HepG2 (cell line): ENCODE data around the gene RAET1E. TPM values are rescaled to one million over a fixed set of nuclear protein-coding genes. Genes with fewer than 3 reads are reported as not detected.

ENCODE experiments used
- EP300 ChIP-seq, 3 experiments: sonication (generic) in 1 of 3; formaldehyde crosslinking in 1 of 3; IDR thresholded peaks; 2 replicates each; pipeline versions ENCODE4 v1.5.1 to v1.6.1; 2011 to 2020; ENCODE audit warnings: low read depth in 2 of 3, low read length in 2 of 3, borderline replicate concordance in 1 of 3, improper control_type of control experiment in 1 of 3, mild to moderate bottlenecking in 1 of 3, missing genetic modification reagents in 1 of 3, moderate library complexity in 1 of 3
- HNRNPUL1 ChIP-seq: fragments of 200-400 bp; formaldehyde crosslinking; IDR thresholded peaks from 2 replicates; pipeline ENCODE4 v1.6.1; 2017; ENCODE audit warnings: low read depth, mild to moderate bottlenecking, low read length, moderate library complexity
- MBD4 ChIP-seq: IDR thresholded peaks from 2 replicates; pipeline ENCODE4 v1.6.1; 2012; ENCODE audit warnings: low read length, inconsistent platforms, borderline replicate concordance
- NFE2L2 ChIP-seq: fragments of 150-350 bp; IDR thresholded peaks from 2 replicates; pipeline ENCODE4 v1.6.1; 2014; ENCODE audit warnings: low read length
- NFYB ChIP-seq: sonication (generic); formaldehyde crosslinking; IDR thresholded peaks from 2 replicates; pipeline ENCODE4 v1.4.0; 2020; ENCODE audit warnings: missing genetic modification reagents
- RCOR2 ChIP-seq: IDR thresholded peaks from 2 replicates; pipeline ENCODE4 v1.6.1; 2016; ENCODE audit warnings: missing biosample characterization, missing genetic modification reagents
- ZBTB4 ChIP-seq: sonication (generic); formaldehyde crosslinking; IDR thresholded peaks from 2 replicates; pipeline ENCODE4 v1.4.0; 2020; ENCODE audit warnings: missing genetic modification reagents, mild to moderate bottlenecking, borderline replicate concordance
- ZNF224 ChIP-seq: sonication (generic); formaldehyde crosslinking; IDR thresholded peaks from 2 replicates; pipeline ENCODE4 v1.5.0; 2020; ENCODE audit warnings: mild to moderate bottlenecking, missing genetic modification reagents
- ZNF282 ChIP-seq: fragments of 450-650 bp; IDR thresholded peaks from 2 replicates; pipeline ENCODE4 v1.6.1; 2018; ENCODE audit not compliant: partially characterized antibody
- ZNF484 ChIP-seq: sonication (generic); formaldehyde crosslinking; IDR thresholded peaks from 2 replicates; pipeline ENCODE4 v1.5.1; 2020; ENCODE audit warnings: mild to moderate bottlenecking, low read depth, missing genetic modification reagents, borderline replicate concordance
- ZNF503 ChIP-seq: sonication (generic); formaldehyde crosslinking; IDR thresholded peaks from 2 replicates; pipeline ENCODE4 v1.4.0; 2020; ENCODE audit warnings: missing genetic modification reagents
- ZNF549 ChIP-seq: sonication (generic); formaldehyde crosslinking; IDR thresholded peaks from 2 replicates; pipeline ENCODE4 v1.5.0; 2020; ENCODE audit warnings: missing genetic modification reagents
- ZNF674 ChIP-seq: sonication (generic); formaldehyde crosslinking; IDR thresholded peaks from 2 replicates; pipeline ENCODE4 v1.5.0; 2020; ENCODE audit warnings: low read depth, mild to moderate bottlenecking, missing genetic modification reagents
- ZNF737 ChIP-seq: sonication (generic); formaldehyde crosslinking; IDR thresholded peaks from 2 replicates; pipeline ENCODE4 v1.5.0; 2020; ENCODE audit warnings: missing genetic modification reagents, mild to moderate bottlenecking, borderline replicate concordance
- ZSCAN12 ChIP-seq: sonication (generic); formaldehyde crosslinking; IDR thresholded peaks from 2 replicates; pipeline ENCODE4 v1.9.0; 2021; ENCODE audit warnings: mild to moderate bottlenecking, missing genetic modification reagents
- polyA plus RNA-seq, 8 experiments: library from polyadenylated mRNA; depleted of rRNA in 3 of 8; stranded (reverse) in 7 of 8; unstranded in 1 of 8; fragments of >200 nt; fragmentation: Illumina TruSeq in 4 of 8; extraction: Trizol in 4 of 8; gene quantifications; 2 replicates each; pipeline versions ENCODE4 v1.2.1 to v1.2.3, GENCODE V29; 2011 to 2016; ENCODE audit warnings: low read depth in 4 of 8, missing spikeins in 1 of 8, mixed read lengths in 1 of 8; ENCODE audit not compliant: insufficient read depth in 1 of 8
- total RNA-seq, 5 experiments: library from RNA; depleted of rRNA; stranded (reverse); fragments of >200 nt; fragmentation: Illumina TruSeq; extraction: Trizol; gene quantifications; 2 replicates each; pipeline ENCODE4 v1.2.3, GENCODE V29; 2016; ENCODE audit warnings: low read depth in 1 of 5
- TF ChIP-seq, protein P1 (sequence below): sonication (generic); formaldehyde crosslinking; IDR thresholded peaks from 2 replicates; pipeline ENCODE4 v1.4.0; 2020; ENCODE audit warnings: missing genetic modification reagents
- TF ChIP-seq, protein P2 (sequence below): sonication (generic); formaldehyde crosslinking; IDR thresholded peaks from 2 replicates; pipeline ENCODE4 v1.8.0; 2022; ENCODE audit warnings: mild to moderate bottlenecking, missing genetic modification reagents, borderline replicate concordance
- TF ChIP-seq, protein P3 (sequence below): sonication (generic); formaldehyde crosslinking; conservative IDR thresholded peaks from 2 replicates; pipeline ENCODE4 v1.4.0; 2020; ENCODE audit warnings: missing genetic modification reagents

Gene RAET1E
- total and polyA plus RNA-seq, 2 of the 13 experiments (the other 11 are each of a cell fraction or from before 2014, with no cell fraction given): not detected

DNA sequence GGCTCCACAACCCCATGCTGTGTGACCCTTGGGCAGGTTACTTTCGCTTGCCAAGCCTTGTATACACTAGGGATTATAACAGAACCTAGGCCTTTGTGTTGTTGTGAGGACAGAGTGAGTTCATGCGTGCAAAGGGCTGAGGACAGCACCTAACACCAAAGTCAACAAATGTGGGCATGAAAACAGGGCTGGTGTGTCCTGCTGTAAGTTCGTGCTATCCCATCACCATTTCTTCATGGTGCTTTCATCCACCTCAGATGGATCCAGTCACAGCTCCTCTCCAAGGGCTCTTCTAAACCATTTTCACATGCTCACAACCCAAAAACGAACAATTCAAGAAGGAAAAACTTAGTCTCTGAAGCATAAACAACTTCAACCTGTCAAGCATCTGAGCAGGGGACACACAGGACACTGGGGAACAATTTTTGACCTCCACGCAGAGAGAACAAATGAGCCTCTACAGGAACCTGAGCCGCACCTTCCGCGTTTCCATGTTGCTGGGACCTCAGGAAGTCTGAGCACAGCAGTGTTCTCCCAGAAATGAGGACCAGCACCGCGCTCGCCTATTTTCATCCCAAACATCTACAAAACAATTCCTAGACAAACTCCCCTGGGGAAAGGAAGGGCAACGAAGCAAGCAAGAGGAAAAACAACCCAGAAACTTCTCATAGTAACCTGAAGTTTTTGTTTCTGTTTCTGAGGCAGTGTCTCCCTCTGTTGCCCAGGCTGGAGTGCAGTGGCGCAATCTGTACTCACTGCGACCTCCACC is 36.9 kb downstream of the RAET1E start (continued):
- TF ChIP-seq ZSCAN12 (no peak), HNRNPUL1 (no peak), ZNF484 (CRISPR knock-in tag) (no peak), ZNF503 (peak; percentile 77), ZNF282 (no peak), EP300 (IDR thresholded peaks at IDR 0.05; ENCODE audit: low read depth in 2 of 2, low read length in 2 of 2) (peak; percentile 86 to 91), EP300 (CRISPR knock-in tag; IDR thresholded peaks at IDR 0.05; ENCODE audit: borderline replicate concordance) (peak; percentile 79), ZNF674 (no peak), ZBTB4 (CRISPR knock-in tag) (no peak; the same call in 1 of the 2 replicates), MBD4 (no peak), ZNF737 (no peak), ZNF224 (no peak), RCOR2 (CRISPR knock-in tag) (no peak), NFYB (no peak), ZNF549 (CRISPR knock-in tag) (0 out of 2 replicates have a peak, but pooled peaks have one; percentile 51), NFE2L2 (no peak)
- TF ChIP-seq, protein P1, sequence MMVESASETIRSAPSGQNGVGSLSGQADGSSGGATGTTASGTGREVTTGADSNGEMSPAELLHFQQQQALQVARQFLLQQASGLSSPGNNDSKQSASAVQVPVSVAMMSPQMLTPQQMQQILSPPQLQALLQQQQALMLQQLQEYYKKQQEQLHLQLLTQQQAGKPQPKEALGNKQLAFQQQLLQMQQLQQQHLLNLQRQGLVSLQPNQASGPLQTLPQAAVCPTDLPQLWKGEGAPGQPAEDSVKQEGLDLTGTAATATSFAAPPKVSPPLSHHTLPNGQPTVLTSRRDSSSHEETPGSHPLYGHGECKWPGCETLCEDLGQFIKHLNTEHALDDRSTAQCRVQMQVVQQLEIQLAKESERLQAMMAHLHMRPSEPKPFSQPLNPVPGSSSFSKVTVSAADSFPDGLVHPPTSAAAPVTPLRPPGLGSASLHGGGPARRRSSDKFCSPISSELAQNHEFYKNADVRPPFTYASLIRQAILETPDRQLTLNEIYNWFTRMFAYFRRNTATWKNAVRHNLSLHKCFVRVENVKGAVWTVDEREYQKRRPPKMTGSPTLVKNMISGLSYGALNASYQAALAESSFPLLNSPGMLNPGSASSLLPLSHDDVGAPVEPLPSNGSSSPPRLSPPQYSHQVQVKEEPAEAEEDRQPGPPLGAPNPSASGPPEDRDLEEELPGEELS: peak; percentile 95
- TF ChIP-seq, protein P2, sequence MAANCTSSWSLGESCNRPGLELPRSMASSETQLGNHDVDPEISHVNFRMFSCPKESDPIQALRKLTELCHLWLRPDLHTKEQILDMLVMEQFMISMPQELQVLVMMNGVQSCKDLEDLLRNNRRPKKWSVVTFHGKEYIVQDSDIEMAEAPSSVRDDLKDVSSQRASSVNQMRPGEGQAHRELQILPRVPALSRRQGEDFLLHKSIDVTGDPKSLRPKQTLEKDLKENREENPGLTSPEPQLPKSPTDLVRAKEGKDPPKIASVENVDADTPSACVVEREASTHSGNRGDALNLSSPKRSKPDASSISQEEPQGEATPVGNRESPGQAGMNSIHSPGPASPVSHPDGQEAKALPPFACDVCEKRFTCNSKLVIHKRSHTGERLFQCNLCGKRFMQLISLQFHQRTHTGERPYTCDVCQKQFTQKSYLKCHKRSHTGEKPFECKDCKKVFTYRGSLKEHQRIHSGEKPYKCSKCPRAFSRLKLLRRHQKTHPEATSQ: 0 out of 2 replicates have a peak, but pooled peaks have one; percentile 46
- TF ChIP-seq, protein P3, sequence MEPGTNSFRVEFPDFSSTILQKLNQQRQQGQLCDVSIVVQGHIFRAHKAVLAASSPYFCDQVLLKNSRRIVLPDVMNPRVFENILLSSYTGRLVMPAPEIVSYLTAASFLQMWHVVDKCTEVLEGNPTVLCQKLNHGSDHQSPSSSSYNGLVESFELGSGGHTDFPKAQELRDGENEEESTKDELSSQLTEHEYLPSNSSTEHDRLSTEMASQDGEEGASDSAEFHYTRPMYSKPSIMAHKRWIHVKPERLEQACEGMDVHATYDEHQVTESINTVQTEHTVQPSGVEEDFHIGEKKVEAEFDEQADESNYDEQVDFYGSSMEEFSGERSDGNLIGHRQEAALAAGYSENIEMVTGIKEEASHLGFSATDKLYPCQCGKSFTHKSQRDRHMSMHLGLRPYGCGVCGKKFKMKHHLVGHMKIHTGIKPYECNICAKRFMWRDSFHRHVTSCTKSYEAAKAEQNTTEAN (CRISPR knock-in tag): peak; percentile 96
